GM12873 (cell line): ENCODE data around the gene MUC20.

Experiments used
- CTCF ChIP-seq: IDR thresholded peaks from 2 replicates; pipeline ENCODE4 v1.5.1; 2012; ENCODE audit warnings: low read depth, mild to moderate bottlenecking, moderate library complexity, low read length, control low read depth; ENCODE audit not compliant: insufficient read depth; ENCODE audit errors: missing control alignments

Gene MUC20

GRCh38 chr3:195751560-195751959, 30.8 kb downstream of the MUC20 start:
- no peak for TF ChIP-seq CTCF

DNA sequence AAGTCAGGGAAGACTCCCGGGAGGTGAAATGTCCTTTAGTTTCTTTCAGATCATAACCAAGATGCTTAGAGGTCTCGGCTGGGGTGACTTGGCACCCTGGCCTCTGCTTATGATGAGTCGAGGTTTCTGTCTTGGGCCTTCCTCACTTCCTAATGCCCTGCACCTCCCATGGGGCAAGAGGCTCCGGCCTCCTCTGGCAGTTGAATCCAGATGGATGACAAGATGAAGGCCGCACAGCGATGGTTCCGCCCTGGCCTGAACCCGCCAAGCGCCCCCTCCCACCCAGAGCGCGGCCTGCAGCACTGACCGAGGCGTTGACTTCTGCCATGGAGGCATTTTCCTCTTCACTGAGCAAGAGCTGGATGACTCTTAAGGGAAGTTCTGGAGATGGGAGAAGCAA, 31.3 kb downstream of the MUC20 start:
- TF ChIP-seq CTCF: no peak

DNA sequence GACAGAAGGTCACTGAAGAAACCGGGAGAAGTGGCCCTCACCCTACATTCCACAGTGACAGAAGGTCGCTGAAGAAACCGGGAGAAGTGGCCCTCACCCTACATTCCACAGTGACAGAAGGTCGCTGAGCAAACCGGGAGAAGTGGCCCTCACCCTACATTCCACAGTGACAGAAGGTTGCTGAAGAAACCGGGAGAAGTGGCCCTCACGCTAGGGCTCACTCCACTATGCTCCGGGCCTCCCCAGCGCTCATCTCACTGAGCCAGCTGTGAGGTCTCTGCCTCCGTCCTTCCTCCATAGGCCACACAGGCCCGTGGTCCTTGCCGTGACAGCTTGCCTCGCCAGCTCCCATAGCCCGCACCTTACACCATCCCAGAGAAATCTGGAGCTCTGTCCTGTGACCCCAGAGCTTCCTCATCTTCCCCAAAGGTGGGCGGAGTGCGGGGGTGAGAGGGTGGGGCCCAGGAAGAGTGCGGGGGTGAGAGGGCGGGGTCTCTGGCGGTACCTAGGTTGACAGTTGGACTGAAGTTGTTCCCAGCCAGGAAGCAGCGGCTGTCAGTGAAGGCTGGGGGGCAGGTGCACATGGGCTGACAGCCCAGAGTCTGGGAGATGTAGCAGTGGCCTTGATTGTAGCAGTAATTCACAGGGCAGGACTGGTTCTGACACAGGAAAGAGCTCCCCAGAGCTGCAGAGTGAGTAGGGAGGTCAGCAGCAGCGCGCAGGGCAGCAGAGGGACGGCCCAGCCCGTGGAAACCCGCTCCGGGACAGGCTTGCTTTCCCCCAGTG, 32.0 kb downstream of the MUC20 start:
- TF ChIP-seq CTCF: no peak

DNA sequence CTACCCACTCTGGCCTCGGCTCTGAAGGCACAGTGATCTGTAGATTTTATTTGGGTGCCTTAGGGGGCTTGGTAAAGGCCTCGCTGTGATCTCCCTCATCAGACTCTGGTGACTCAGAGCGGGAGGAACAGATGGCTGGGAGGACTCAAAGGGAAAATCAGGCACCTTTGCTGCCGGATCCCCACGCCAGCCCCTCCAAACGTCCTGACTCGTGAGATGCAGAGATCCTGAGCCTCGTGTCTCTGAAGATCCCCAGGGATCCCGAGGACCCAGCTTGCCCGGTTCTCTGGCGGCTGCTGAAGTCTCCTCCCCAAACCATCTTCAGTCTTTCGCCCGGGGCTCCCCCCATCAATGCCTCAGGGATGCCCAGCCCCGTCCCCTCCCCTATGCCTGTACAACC, 32.8 kb downstream of the MUC20 start:
- TF ChIP-seq CTCF: no peak

GRCh38 chr3:195754141-195754540, 33.4 kb downstream of the MUC20 start:
- TF ChIP-seq CTCF: no peak

- TF ChIP-seq CTCF: no peak
Observed at GRCh38 chr3:195754906-195755305, 34.1 kb downstream of the MUC20 start.

DNA sequence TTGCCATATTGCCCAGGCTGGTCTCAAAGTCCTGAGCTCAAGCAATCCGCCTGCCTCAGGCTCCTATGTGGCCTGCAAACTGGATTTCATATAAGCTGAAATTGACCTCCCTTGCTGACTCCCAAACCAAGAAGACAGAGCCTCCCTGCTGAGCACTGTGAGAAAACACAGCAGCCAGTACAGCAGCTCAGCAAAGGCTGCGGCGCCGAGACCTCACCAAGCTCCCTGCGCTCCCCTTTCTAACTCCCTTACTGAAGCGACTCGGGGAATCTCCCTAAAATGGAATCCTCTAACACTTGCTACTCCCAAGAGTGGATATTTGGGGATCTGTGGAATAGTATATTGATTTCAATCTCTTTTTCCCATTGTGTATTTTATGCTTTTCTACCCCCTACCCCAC, 34.6 kb downstream of the MUC20 start:
- TF ChIP-seq CTCF: no peak
